Measurements from ENCODE around the gene DCAF15. TPM values are rescaled to one million over a fixed set of nuclear protein-coding genes. Genes with fewer than 3 reads are reported as not detected.

Gene DCAF15
- total and polyA plus RNA-seq, 4 donors, result 8.8 to 41.4 (median 23.5) TPM

- peak overlapping the region; percentile 88 to 92 for H3K4me3 ChIP-seq (ENCODE audit: low read length in 2 of 2)
- H3K27ac ChIP-seq (ENCODE audit: low read depth in 1 of 2, low read length in 2 of 2), result no peak overlapping the region
- intact Hi-C loops (cut with DNase I), result loop anchor here (2.0 to 10.0 kb wide), 3 partner anchors 24 to 52 kb away; partner anchors contain the start of gene RFX1 (in 1 of the 2)
- no peaks in the 10 kb centered on the region for H3K27me3 ChIP-seq (ENCODE audit: control insufficient read depth in 1 of 2, insufficient read depth in 2 of 2, low read length in 1 of 2)
- ATAC-seq (ENCODE audit: low FRiP score) (no peak), DNase-seq (peak in 1 of 2 donors; percentile 76)
- H3K9me3 ChIP-seq (ENCODE audit: control insufficient read depth, low read length), result no peaks in the 10 kb centered on the region
- H3K36me3 ChIP-seq (ENCODE audit: control insufficient read depth in 1 of 2, insufficient read depth in 2 of 2, low read length in 1 of 2), result peaks cover 0 to 3% of the 10 kb centered on the region in 2 donors
- WGBS, 2 donors, result 0 to 2% methylated on average over 13 of the region's 13 CpGs
- no peaks in the 10 kb centered on the region for H3K4me1 ChIP-seq (ENCODE audit: control insufficient read depth in 1 of 2, insufficient read depth in 2 of 2, low read length in 2 of 2)
Measured at GRCh38 chr19:13952931-13953531, 722 bp downstream of the DCAF15 start.

- ATAC-seq (ENCODE audit: low FRiP score), result no peak
- intact Hi-C loops (cut with DNase I), result loop anchor here (5.0 to 10.0 kb wide), 2 partner anchors 48 to 51 kb away; partner anchors contain the start of gene RFX1 (in 1 of the 2)
- 92 to 93% methylated on average over 14 to 15 of the region's 15 CpGs for WGBS, 2 donors
- H3K27ac ChIP-seq (ENCODE audit: low read depth in 1 of 2, low read length in 2 of 2), result no peak overlapping the region
- peaks cover 0 to 3% of the 10 kb centered on the region in 2 donors for H3K36me3 ChIP-seq (ENCODE audit: control insufficient read depth in 1 of 2, insufficient read depth in 2 of 2, low read length in 1 of 2)
- H3K4me3 ChIP-seq (ENCODE audit: low read length in 2 of 2), result no peak overlapping the region
- DNase-seq, result peak in 1 of 2 donors; percentile 67
- H3K4me1 ChIP-seq (ENCODE audit: control insufficient read depth in 1 of 2, insufficient read depth in 2 of 2, low read length in 2 of 2), result no peaks in the 10 kb centered on the region
- H3K9me3 ChIP-seq (ENCODE audit: control insufficient read depth, low read length), result no peaks in the 10 kb centered on the region
- no peaks in the 10 kb centered on the region for H3K27me3 ChIP-seq (ENCODE audit: control insufficient read depth in 1 of 2, insufficient read depth in 2 of 2, low read length in 1 of 2)
Measured at GRCh38 chr19:13954185-13954584, 1.9 kb downstream of the DCAF15 start.

- WGBS, 2 donors, result 93 to 94% methylated on average over 40 to 42 of the region's 42 CpGs
- peaks cover 0 to 5% of the 10 kb centered on the region in 2 donors for H3K36me3 ChIP-seq (ENCODE audit: control insufficient read depth in 1 of 2, insufficient read depth in 2 of 2, low read length in 1 of 2)
- ATAC-seq (ENCODE audit: low FRiP score) (no peak), DNase-seq (peak in 1 of 2 donors; percentile 74)
- H3K27me3 ChIP-seq (ENCODE audit: control insufficient read depth in 1 of 2, insufficient read depth in 2 of 2, low read length in 1 of 2), result no peaks in the 10 kb centered on the region
- H3K27ac ChIP-seq (ENCODE audit: low read depth in 1 of 2, low read length in 2 of 2), result no peak overlapping the region
- H3K4me3 ChIP-seq (ENCODE audit: low read length in 2 of 2), result no peak overlapping the region
- intact Hi-C loops (cut with DNase I), result loop anchor here in 1 of 2 donors (10.0 kb wide), 1 partner anchor 49 kb away; the partner anchor contains the start of gene RFX1
- no peaks in the 10 kb centered on the region for H3K9me3 ChIP-seq (ENCODE audit: control insufficient read depth, low read length)
- no peaks in the 10 kb centered on the region for H3K4me1 ChIP-seq (ENCODE audit: control insufficient read depth in 1 of 2, insufficient read depth in 2 of 2, low read length in 2 of 2)
Measured at GRCh38 chr19:13955662-13956364, 3.5 kb downstream of the DCAF15 start.

- Histone ChIP-seq H3K9me3 (ENCODE audit: control insufficient read depth, low read length) (no peaks in the 10 kb centered on the region), H3K27me3 (ENCODE audit: control insufficient read depth in 1 of 2, insufficient read depth in 2 of 2, low read length in 1 of 2) (no peaks in the 10 kb centered on the region), H3K4me1 (ENCODE audit: control insufficient read depth in 1 of 2, insufficient read depth in 2 of 2, low read length in 2 of 2) (no peaks in the 10 kb centered on the region), H3K36me3 (ENCODE audit: control insufficient read depth in 1 of 2, insufficient read depth in 2 of 2, low read length in 1 of 2) (peaks cover 0 to 5% of the 10 kb centered on the region in 2 donors), H3K27ac (ENCODE audit: low read depth in 1 of 2, low read length in 2 of 2) (no peak overlapping the region), H3K4me3 (ENCODE audit: low read length in 2 of 2) (no peak overlapping the region)
- intact Hi-C loops (cut with DNase I), result loop anchor here in 1 of 2 donors (10.0 kb wide), 1 partner anchor 48 kb away; the partner anchor contains the start of gene RFX1
- DNase-seq (no peak), ATAC-seq (ENCODE audit: low FRiP score) (no peak)
- WGBS, 2 donors, result 92 to 94% methylated on average over 16 of the region's 16 CpGs
Measured at GRCh38 chr19:13956365-13956744, 4.0 kb downstream of the DCAF15 start.

- ATAC-seq (ENCODE audit: low FRiP score) (no peak), DNase-seq (no peak)
- H3K27ac ChIP-seq (ENCODE audit: low read depth in 1 of 2, low read length in 2 of 2), result no peak overlapping the region
- no peak overlapping the region for H3K4me3 ChIP-seq (ENCODE audit: low read length in 2 of 2)
- 75 to 81% methylated on average over 8 of the region's 8 CpGs for WGBS, 2 donors
- no peaks in the 10 kb centered on the region for H3K9me3 ChIP-seq (ENCODE audit: control insufficient read depth, low read length)
- no peaks in the 10 kb centered on the region for H3K4me1 ChIP-seq (ENCODE audit: control insufficient read depth in 1 of 2, insufficient read depth in 2 of 2, low read length in 2 of 2)
- intact Hi-C loops (cut with DNase I), result loop anchor here in 1 of 2 donors (10.0 kb wide), 1 partner anchor 48 kb away; the partner anchor contains the start of gene RFX1
- H3K36me3 ChIP-seq (ENCODE audit: control insufficient read depth in 1 of 2, insufficient read depth in 2 of 2, low read length in 1 of 2), result peaks cover 0 to 5% of the 10 kb centered on the region in 2 donors
- H3K27me3 ChIP-seq (ENCODE audit: control insufficient read depth in 1 of 2, insufficient read depth in 2 of 2, low read length in 1 of 2), result no peaks in the 10 kb centered on the region
Measured at GRCh38 chr19:13957051-13957450, 4.7 kb downstream of the DCAF15 start.

- H3K4me3 ChIP-seq (ENCODE audit: low read length in 2 of 2), result no peak overlapping the region
- H3K27me3 ChIP-seq (ENCODE audit: control insufficient read depth in 1 of 2, insufficient read depth in 2 of 2, low read length in 1 of 2), result no peaks in the 10 kb centered on the region
- H3K36me3 ChIP-seq (ENCODE audit: control insufficient read depth in 1 of 2, insufficient read depth in 2 of 2, low read length in 1 of 2), result peaks cover 0 to 5% of the 10 kb centered on the region in 2 donors
- H3K4me1 ChIP-seq (ENCODE audit: control insufficient read depth in 1 of 2, insufficient read depth in 2 of 2, low read length in 2 of 2), result no peaks in the 10 kb centered on the region
- DNase-seq (no peak), ATAC-seq (ENCODE audit: low FRiP score) (no peak)
- intact Hi-C loops (cut with DNase I), result loop anchor here in 1 of 2 donors (10.0 kb wide), 1 partner anchor 47 kb away; the partner anchor contains the start of gene RFX1
- WGBS, 2 donors, result 87 to 88% methylated on average over 12 of the region's 12 CpGs
- no peaks in the 10 kb centered on the region for H3K9me3 ChIP-seq (ENCODE audit: control insufficient read depth, low read length)
- no peak overlapping the region for H3K27ac ChIP-seq (ENCODE audit: low read depth in 1 of 2, low read length in 2 of 2)
Measured at GRCh38 chr19:13958043-13958442, 5.7 kb downstream of the DCAF15 start.

GRCh38 chr19:13959141-13959961 is 7.0 kb downstream of the DCAF15 start:
- Histone ChIP-seq H3K4me3 (ENCODE audit: low read length in 2 of 2) (no peak overlapping the region), H3K9me3 (ENCODE audit: control insufficient read depth, low read length) (no peaks in the 10 kb centered on the region), H3K27ac (ENCODE audit: low read depth in 1 of 2, low read length in 2 of 2) (no peak overlapping the region), H3K27me3 (ENCODE audit: control insufficient read depth in 1 of 2, insufficient read depth in 2 of 2, low read length in 1 of 2) (no peaks in the 10 kb centered on the region), H3K4me1 (ENCODE audit: control insufficient read depth in 1 of 2, insufficient read depth in 2 of 2, low read length in 2 of 2) (no peaks in the 10 kb centered on the region), H3K36me3 (ENCODE audit: control insufficient read depth in 1 of 2, insufficient read depth in 2 of 2, low read length in 1 of 2) (peaks cover 0 to 5% of the 10 kb centered on the region in 2 donors)
- DNase-seq (peak in 1 of 2 donors; percentile 75), ATAC-seq (ENCODE audit: low FRiP score) (no peak)
- intact Hi-C loops (cut with DNase I), result loop anchor here in 1 of 2 donors (10.0 kb wide), 1 partner anchor 45 kb away; the partner anchor contains the start of gene RFX1
- WGBS, 2 donors, result 82 to 87% methylated on average over 33 to 41 of the region's 41 CpGs

All from aorta (tissue), 5 donors.